Vagina (tissue), 2 donors: ENCODE data around the gene MGP.

ENCODE experiments used
- CTCF ChIP-seq, 3 experiments: fragments of 450-650 bp in 2 of 3; fragments of 200-600 bp in 1 of 3; sonication (generic) in 1 of 3; IDR thresholded peaks; one replicate each; pipeline ENCODE4 v1.5.1; 2017 to 2019; ENCODE audit warnings: antibody characterized with exemption in 3 of 3, mild to moderate bottlenecking in 2 of 3, moderate library complexity in 2 of 3
- POLR2A ChIP-seq, 2 donors: fragments of 450-650 bp; IDR thresholded peaks; one replicate each; pipeline ENCODE4 v1.6.1; 2017; ENCODE audit warnings: antibody characterized with exemption in 2 of 2, mild to moderate bottlenecking in 2 of 2, moderate library complexity in 2 of 2
- POLR2AphosphoS5 ChIP-seq, 2 donors: sonication (generic); formaldehyde crosslinking; IDR thresholded peaks; one replicate each; pipeline ENCODE4 v1.9.0; 2017; ENCODE audit warnings: antibody characterized with exemption in 2 of 2, mild to moderate bottlenecking in 2 of 2, low read depth in 1 of 2; ENCODE audit not compliant: insufficient read depth in 1 of 2

- TF ChIP-seq POLR2AphosphoS5 (IDR thresholded peaks at IDR 0.05; ENCODE audit: insufficient read depth in 1 of 2, low read depth in 1 of 2) (no peak), POLR2A (IDR thresholded peaks at IDR 0.05) (no peak), CTCF (IDR thresholded peaks at IDR 0.05) (no peak)
These were observed 19.2 kb upstream of the MGP start for GRCh38 chr12:14904854-14905253.
